Nephron progenitor cell (in vitro differentiated cells): ENCODE data around the gene ADGRL4.
"Not testable (repeated sequence)": the region's sequence is repeated elsewhere in the genome, so short reads cannot be mapped to it uniquely, and the experiment has no call there.

Source experiments
- DNase-seq: peaks from one replicate; pipeline ENCODE4 v3.0.0; 2021
- H3K27ac Mint-ChIP-seq: 2 replicates; pipeline ENCODE4 v1.8.0; 2021; ENCODE audit warnings: mild to moderate bottlenecking, moderate library complexity, mixed read lengths
- H3K27me3 Mint-ChIP-seq: 2 replicates; pipeline ENCODE4 v1.8.0; 2021; ENCODE audit warnings: mild to moderate bottlenecking, low read depth, mixed read lengths; ENCODE audit not compliant: poor library complexity
- H3K36me3 Mint-ChIP-seq: 2 replicates; pipeline ENCODE4 v1.8.0; 2021; ENCODE audit warnings: low read depth, mixed read lengths
- H3K4me1 Mint-ChIP-seq: 2 replicates; pipeline ENCODE4 v1.8.0; 2021; ENCODE audit warnings: mixed read lengths
- H3K4me3 Mint-ChIP-seq: 2 replicates; pipeline ENCODE4 v1.8.0; 2021; ENCODE audit warnings: mild to moderate bottlenecking, moderate library complexity, mixed read lengths
- H3K9me3 Mint-ChIP-seq: 2 replicates; pipeline ENCODE4 v1.8.0; 2021; ENCODE audit warnings: mild to moderate bottlenecking, moderate library complexity, mixed read lengths
- CTCF ChIP-seq: fragments of 200-600 bp; sonication (generic); IDR thresholded peaks from 2 replicates; pipeline ENCODE4 v1.5.0; 2021; ENCODE audit warnings: antibody characterized with exemption

The ADGRL4 gene

GRCh38 chr1:78887458-78887857, 119.1 kb downstream of the ADGRL4 start:
- Mint-ChIP-seq H3K27ac (no peak overlapping the region), H3K4me3 (no peak overlapping the region), H3K9me3 (no peaks in the 10 kb centered on the region), H3K36me3 (no peaks in the 10 kb centered on the region), H3K4me1 (peaks cover 12% of the 10 kb centered on the region), H3K27me3 (peaks cover 2% of the 10 kb centered on the region)
- no peak for DNase-seq
- TF ChIP-seq CTCF, result no peak

GRCh38 chr1:78884685-78885452, 121.7 kb downstream of the ADGRL4 start:
- Mint-ChIP-seq H3K36me3 (no peaks in the 10 kb centered on the region), H3K27me3 (no peaks in the 10 kb centered on the region), H3K27ac (no peak overlapping the region), H3K9me3 (no peaks in the 10 kb centered on the region), H3K4me1 (peaks cover 12% of the 10 kb centered on the region), H3K4me3 (no peak overlapping the region)
- DNase-seq, result peak; percentile 4
- TF ChIP-seq CTCF, result no peak

GRCh38 chr1:78880223-78880622, 126.3 kb downstream of the ADGRL4 start:
- Mint-ChIP-seq H3K36me3 (no peaks in the 10 kb centered on the region), H3K27me3 (no peaks in the 10 kb centered on the region), H3K9me3 (no peaks in the 10 kb centered on the region), H3K27ac (no peak overlapping the region), H3K4me3 (no peak overlapping the region), H3K4me1 (peaks cover 9% of the 10 kb centered on the region)
- no peak for DNase-seq
- TF ChIP-seq CTCF, result no peak

GRCh38 chr1:78875986-78876385, 130.5 kb downstream of the ADGRL4 start:
- H3K27me3 Mint-ChIP-seq, DNase-seq, H3K4me3 Mint-ChIP-seq, H3K4me1 Mint-ChIP-seq, H3K9me3 Mint-ChIP-seq, H3K36me3 Mint-ChIP-seq, H3K27ac Mint-ChIP-seq: not testable (repeated sequence)

- not testable (repeated sequence) for H3K4me1 Mint-ChIP-seq, H3K27me3 Mint-ChIP-seq, DNase-seq, H3K27ac Mint-ChIP-seq, H3K9me3 Mint-ChIP-seq, H3K4me3 Mint-ChIP-seq, H3K36me3 Mint-ChIP-seq
These were observed 133.7 kb downstream of the ADGRL4 start for GRCh38 chr1:78872801-78873200.

GRCh38 chr1:78871249-78871648, 135.3 kb downstream of the ADGRL4 start:
- H3K36me3 Mint-ChIP-seq, result no peaks in the 10 kb centered on the region
- no peak for DNase-seq
- no peak for TF ChIP-seq CTCF
- no peaks in the 10 kb centered on the region for H3K9me3 Mint-ChIP-seq
- no peaks in the 10 kb centered on the region for H3K27me3 Mint-ChIP-seq
- H3K27ac Mint-ChIP-seq, result no peak overlapping the region
- H3K4me3 Mint-ChIP-seq, result no peak overlapping the region
- H3K4me1 Mint-ChIP-seq, result no peaks in the 10 kb centered on the region

- Mint-ChIP-seq H3K4me3 (no peak overlapping the region), H3K27me3 (no peaks in the 10 kb centered on the region), H3K27ac (no peak overlapping the region), H3K36me3 (no peaks in the 10 kb centered on the region), H3K4me1 (no peaks in the 10 kb centered on the region), H3K9me3 (no peaks in the 10 kb centered on the region)
- TF ChIP-seq CTCF, result no peak
- DNase-seq, result no peak
These were observed 137.4 kb downstream of the ADGRL4 start for GRCh38 chr1:78869136-78869535.
